GM19193 (cell line): ENCODE measurements around the gene DVL3.

Experiments
- POLR2A ChIP-seq: IDR thresholded peaks from 4 replicates; pipeline ENCODE4 v1.6.1; 2011; ENCODE audit not compliant: insufficient read depth, insufficient read length; ENCODE audit errors: extremely low read depth

DVL3 gene

GRCh38 chr3:184154885-184155643 is at the start of gene DVL3:
Gene DVL3, plus strand, starts transcription at chr3:184155377. Its CDS starts 259 bp downstream, at chr3:184155636.
- TF ChIP-seq POLR2A = peak; percentile 42

GRCh38 chr3:184110316-184110725 is 44.9 kb upstream of the DVL3 start:
- no peak for TF ChIP-seq POLR2A

- no peak for TF ChIP-seq POLR2A
Measured at GRCh38 chr3:184116017-184116416, 39.2 kb upstream of the DVL3 start.

GRCh38 chr3:184117636-184118035 is 37.5 kb upstream of the DVL3 start:
- TF ChIP-seq POLR2A = no peak

- TF ChIP-seq POLR2A = no peak
Measured at GRCh38 chr3:184126006-184126405, 29.2 kb upstream of the DVL3 start.

GRCh38 chr3:184129012-184129411 is 26.2 kb upstream of the DVL3 start:
- no peak for TF ChIP-seq POLR2A

- no peak for TF ChIP-seq POLR2A
Measured at GRCh38 chr3:184132945-184133344, 22.2 kb upstream of the DVL3 start.

GRCh38 chr3:184133840-184134745 is 21.1 kb upstream of the DVL3 start:
- peak; percentile 51 for TF ChIP-seq POLR2A

GRCh38 chr3:184134746-184135148 is 20.4 kb upstream of the DVL3 start:
- no peak for TF ChIP-seq POLR2A

- peak; percentile 92 for TF ChIP-seq POLR2A
Measured at GRCh38 chr3:184135149-184135910, 19.8 kb upstream of the DVL3 start, which contains the start of gene EIF2B5. Gene EIF2B5, plus strand, starts transcription at chr3:184135358. Its CDS starts 28 bp downstream, at chr3:184135386.

GRCh38 chr3:184135911-184136260 is 19.3 kb upstream of the DVL3 start:
- no peak for TF ChIP-seq POLR2A

- TF ChIP-seq POLR2A = no peak
Measured at GRCh38 chr3:184140436-184140835, 14.7 kb upstream of the DVL3 start.

GRCh38 chr3:184142199-184142598 is 13.0 kb upstream of the DVL3 start:
- no peak for TF ChIP-seq POLR2A

GRCh38 chr3:184143327-184143726 is 11.8 kb upstream of the DVL3 start:
- TF ChIP-seq POLR2A = no peak

- TF ChIP-seq POLR2A = no peak
Measured at GRCh38 chr3:184144505-184144904, 10.7 kb upstream of the DVL3 start.

- TF ChIP-seq POLR2A = no peak
Measured at GRCh38 chr3:184145111-184145524, 10.1 kb upstream of the DVL3 start.

- TF ChIP-seq POLR2A = no peak
Measured at GRCh38 chr3:184145751-184146270, 9.4 kb upstream of the DVL3 start.
